NCI-H526 treated with DMSO at 0.1 percent for 48 hours (cell line): Measurements from ENCODE around the gene EFNA2.

ENCODE experiments used
- DNase-seq: peaks from one replicate; lab custom pipeline; 2025; lab: John Stamatoyannopoulos, UW

The EFNA2 gene

DNA sequence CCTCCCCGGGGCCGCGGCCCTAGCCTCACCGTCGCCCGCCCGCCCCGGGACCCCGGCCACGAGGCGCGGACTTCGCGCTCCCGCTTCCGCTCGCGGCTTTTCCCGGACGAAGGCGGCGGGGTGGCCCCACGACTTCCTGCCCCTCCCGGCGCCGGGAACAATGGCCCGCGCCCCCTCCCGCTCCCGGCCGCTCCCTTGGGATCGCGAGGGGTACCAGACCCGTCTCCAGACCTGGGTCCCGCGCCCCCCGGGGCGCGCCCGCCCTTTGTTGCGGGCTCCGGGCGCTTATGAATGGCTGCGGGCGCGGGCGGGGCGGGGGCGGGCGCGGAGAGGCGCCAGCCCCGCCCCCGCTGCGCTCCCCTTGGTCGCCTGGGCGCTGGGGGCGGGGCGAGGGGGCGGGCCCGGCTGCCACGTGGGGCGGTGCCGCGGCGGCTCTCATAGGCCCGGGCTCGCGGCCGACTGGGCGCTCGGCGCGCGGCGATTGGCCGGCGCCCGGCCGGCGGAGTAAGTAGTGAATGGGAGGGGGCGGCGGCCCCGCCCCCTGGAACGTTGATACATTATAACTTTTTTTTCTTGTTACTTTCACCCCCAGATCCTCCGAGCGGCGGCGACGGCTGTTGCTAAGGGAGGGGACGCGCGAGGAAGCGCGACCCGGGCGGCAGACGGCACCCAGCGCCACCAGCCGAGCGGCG lies 36.2 kb upstream of the EFNA2 start:
- DNase-seq, result peak; percentile 58

DNA sequence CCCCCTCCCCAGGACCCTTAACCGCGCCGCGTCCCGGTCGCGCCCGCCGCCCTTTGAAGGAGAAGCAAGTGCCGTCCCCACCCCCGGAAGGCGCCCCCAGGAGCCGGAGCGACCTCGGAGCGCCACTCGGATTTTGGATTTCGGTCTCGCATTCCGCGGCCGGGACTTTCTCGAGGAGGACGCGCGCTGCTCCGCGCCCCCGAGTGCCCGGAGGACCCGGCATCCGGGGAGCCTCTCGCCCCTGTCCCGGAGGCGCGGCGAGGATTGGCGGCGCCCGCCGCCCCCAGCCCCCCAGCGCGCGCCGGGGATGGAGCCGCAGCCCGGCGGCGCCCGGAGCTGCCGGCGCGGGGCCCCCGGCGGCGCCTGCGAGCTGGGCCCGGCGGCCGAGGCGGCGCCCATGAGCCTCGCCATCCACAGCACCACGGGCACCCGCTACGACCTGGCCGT lies 35.7 kb upstream of the EFNA2 start:
- no peak for DNase-seq

DNA sequence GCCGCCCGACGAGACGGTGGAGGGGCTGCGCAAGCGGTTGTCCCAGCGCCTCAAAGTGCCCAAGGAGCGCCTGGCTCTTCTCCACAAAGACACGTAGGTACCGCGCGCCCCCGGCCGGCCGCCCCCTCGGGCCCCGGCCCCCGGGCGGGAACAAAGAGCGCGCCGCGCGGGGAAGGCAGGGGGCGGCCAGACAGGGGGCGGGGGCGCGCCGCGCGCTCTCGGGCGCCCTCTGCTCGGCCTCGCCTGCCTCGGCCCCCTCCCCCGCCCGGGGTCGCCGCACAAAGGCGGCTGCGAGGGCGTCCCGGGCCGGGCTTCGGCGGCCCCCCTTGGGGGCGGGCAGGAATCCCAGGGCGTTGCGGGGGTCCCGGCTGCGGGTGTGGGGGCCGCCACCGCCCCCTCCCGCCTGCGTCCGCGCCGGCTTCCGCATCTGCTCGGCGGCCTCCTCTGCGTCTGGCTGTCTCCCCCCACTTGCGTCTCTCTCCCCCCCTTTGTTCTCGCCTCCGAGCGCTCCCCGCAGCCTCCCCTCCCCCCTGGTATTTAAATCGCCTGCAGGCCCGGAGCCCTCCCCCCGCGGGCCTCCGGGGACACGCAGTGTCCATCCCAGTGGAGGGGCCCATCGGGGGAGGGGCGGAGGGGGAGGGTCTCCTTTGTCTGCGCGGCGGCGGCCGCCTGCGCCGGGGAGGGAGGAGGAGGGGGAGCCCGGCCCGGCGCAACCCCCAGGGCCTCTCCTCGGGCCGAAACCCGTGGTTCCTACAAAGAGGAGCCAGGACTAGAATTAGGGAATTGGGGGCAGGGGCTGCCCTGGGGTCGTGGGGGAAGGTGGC lies 35.0 kb upstream of the EFNA2 start:
- DNase-seq, result peak; percentile 33

DNA sequence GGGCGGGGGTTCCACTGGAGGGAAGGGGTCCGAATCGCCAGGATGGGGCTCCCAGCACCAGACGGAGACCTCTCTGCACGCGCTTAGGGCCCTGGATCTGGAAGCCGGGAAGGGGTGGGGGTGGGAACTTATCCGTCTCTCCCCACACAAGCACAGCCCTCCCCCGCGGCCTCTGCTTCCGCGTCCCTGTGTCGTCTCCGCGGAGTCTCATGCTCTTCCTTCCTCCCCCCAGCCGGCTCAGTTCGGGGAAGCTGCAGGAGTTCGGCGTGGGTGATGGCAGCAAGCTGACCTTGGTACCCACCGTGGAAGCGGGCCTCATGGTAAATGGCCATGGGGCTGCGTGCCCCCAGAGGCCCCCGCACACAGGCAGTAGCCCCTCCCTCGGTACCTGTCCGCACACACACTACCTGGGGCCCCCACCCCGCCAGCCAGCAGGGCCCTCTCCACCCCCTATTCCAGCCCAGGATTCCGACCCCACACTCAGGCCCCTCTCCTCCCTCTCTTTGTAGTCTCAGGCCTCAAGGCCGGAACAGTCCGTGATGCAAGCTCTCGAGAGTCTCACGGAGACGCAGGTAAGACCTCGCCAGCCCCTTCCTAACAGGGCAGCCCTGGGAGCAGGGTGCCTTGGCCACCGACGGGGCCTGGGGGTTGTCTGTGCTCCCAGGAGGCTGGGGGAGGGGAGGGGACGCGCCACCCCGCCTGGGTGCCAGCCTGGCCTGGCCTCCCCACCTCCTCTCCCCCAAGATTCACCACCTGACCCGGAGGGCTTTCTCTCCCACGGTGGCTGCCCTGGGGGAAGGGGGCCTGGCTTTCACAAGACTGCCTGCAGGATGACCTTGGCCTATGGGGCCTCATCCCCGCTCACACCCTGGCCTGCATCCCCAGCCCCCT lies 34.1 kb upstream of the EFNA2 start:
- DNase-seq, result no peak

DNA sequence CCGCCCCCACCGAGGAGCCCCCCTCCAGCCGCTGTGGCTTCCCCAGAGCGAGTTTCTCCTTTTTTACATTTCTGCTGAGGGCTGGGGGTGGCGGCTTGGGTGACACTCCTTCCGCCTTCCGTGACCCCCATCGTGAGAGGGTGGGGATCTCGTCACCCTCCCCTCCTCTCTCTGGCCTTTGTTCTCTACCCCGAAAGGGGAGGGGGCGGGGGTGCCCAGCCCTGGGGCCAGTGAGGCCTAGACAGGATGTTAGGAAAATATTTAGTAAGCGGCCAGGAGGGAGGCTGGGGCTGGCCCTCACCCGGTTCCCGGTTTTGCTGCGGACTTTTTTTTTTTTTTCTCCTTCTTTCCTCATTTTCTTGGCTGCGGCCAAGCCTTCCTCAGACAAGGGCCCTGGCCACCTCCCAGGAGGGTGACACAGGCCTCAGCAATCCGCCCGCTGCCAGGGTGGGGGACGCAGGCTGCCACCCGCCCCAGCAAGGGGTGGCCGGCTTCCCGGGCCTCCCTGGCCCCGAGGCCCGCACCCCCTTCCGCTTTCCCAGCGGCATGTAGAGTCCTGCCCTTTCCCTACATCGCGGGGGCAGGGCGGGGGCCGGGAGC lies 33.4 kb upstream of the EFNA2 start:
- no peak for DNase-seq

DNA sequence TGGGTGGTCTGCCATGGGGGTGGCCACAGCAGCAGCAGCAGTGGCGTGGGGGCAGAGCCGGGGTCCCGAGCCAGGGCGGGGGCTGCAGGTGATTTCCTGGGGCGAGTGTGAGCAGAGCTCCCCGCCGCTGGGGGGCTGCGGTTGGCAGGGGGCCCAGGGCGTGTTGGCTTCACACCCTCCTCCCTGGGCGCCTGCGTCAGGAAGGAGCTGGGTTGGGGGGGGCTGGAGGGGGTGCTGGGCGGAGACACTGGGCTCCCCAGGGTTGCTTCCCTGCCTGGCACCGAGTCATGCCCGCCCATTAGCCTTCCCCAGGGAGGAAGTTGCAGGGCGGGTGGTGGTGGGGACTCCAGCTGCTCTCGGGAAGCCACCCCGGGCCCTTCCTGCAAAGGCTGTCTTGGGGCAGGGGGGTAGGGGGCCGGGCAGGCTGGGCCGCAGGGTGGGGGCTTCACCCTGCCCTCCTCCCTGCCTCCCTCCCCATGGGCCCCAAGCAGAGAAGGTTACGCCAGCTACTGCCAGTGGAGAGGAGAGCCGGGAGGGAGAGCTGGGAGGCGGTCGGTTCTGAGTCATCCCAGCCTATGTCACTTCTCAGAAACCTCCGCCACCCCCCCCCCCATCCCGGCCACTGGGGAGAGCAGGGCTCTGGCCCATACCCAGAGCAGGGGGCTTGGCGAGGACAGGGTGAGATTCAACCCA lies 32.7 kb upstream of the EFNA2 start:
- no peak for DNase-seq

DNA sequence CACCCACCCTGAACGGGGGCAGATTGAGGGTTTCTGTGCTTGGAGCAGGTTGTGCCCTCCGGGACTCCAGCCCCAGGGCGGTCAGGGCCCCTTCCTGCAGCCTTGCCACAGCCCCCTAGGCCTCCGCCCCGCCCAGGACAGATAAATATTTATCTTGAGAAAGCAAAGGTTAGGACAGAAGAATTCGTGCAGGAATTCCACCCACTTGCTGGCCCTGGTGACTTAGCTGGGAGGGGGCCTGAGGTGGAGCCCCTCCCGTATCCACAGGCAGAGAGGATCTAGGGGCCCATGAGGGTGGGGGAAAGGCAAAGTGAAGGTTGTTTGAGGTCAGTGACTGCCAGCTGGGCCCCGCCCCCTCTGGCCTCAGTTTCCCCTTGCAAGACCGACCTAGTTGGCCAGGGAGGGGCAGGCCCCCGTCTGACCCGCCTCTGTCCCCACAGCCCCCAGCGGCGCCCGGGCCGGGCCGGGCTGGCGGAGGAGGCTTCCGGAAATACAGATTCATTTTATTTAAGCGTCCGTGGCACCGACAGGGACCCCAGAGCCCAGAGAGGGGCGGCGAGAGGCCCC lies 32.1 kb upstream of the EFNA2 start:
- no peak for DNase-seq

DNA sequence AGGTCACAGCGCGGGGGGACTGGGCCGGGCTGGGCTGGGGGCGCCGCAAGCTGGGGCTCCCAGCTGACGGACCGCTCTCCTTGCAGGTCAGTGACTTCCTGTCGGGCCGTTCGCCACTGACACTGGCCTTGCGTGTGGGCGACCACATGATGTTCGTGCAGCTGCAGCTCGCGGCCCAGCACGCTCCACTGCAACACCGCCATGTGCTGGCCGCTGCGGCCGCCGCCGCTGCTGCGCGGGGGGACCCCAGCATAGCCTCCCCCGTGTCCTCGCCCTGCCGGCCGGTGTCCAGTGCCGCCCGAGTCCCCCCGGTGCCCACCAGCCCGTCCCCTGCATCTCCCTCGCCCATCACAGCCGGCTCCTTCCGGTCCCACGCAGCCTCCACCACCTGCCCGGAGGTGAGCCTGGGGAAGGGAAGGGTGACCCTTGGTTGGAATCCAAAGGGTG lies 31.6 kb upstream of the EFNA2 start:
- DNase-seq, result no peak

DNA sequence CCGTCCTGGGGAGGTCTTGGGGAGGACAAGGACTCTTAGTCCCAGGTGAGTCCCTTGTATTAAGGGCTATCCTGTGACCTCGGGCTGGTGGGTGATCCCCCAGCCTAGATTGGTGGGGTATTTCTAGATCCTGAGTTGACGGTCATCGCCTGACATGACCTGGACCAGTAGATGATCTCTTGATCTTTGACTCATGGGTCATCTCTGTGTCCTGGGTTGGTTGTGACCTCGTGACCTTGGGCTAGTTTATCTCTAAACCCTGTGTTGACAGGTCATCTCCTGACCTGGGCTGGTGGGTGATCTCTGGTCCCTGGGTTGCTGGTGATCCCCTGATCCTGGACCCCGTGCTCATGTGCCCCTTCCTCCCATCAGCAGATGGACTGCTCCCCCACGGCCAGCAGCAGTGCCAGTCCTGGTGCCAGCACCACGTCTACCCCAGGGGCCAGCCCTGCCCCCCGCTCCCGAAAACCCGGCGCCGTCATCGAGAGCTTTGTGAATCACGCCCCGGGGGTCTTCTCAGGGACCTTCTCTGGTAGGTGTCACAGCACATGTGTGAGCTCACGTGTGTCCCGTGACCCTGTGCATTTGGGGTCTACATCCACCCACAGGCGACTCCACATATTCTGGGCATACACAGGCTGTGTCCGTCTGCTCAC lies 31.0 kb upstream of the EFNA2 start:
- no peak for DNase-seq

DNA sequence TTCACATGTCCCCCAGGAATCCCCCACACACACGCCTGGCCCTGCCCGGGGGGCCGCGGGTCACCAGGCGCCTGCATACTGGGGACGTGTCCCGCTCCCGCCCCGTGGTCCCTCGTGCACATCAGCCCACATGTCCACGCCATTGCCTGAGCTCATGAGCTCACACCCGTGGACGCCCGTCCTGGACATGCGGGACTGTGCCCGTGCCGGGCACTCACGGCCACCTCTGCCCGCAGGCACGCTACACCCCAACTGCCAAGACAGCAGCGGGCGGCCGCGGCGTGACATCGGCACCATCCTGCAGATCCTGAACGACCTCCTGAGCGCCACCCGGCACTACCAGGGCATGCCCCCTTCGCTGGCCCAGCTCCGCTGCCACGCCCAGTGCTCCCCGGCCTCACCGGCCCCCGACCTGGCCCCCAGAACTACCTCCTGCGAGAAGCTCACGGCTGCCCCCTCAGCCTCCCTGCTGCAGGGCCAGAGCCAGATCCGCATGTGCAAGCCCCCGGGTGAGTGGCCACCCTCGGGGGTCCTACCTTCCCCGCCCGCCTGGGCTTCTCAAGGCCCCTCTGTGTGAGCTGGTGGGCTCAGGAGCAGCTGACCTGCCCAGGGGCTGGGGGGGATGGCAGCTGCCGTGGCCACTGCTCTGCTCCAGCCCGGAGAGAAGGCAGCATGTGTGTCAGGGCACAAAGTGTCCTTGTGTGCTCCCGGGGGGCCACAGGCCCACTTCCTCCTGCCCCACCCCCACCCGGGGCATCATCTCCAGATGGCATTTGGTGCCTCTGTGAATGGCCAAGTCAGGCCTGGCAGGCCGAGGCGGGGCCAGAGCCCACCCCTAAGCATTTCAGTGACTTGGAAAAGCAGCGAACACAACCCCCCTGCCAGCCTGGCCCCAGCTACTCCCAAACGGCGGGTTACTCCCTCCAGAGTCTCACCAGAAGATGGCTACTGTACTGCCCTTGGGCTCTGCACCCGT lies 30.2 kb upstream of the EFNA2 start:
- DNase-seq, result no peak

DNA sequence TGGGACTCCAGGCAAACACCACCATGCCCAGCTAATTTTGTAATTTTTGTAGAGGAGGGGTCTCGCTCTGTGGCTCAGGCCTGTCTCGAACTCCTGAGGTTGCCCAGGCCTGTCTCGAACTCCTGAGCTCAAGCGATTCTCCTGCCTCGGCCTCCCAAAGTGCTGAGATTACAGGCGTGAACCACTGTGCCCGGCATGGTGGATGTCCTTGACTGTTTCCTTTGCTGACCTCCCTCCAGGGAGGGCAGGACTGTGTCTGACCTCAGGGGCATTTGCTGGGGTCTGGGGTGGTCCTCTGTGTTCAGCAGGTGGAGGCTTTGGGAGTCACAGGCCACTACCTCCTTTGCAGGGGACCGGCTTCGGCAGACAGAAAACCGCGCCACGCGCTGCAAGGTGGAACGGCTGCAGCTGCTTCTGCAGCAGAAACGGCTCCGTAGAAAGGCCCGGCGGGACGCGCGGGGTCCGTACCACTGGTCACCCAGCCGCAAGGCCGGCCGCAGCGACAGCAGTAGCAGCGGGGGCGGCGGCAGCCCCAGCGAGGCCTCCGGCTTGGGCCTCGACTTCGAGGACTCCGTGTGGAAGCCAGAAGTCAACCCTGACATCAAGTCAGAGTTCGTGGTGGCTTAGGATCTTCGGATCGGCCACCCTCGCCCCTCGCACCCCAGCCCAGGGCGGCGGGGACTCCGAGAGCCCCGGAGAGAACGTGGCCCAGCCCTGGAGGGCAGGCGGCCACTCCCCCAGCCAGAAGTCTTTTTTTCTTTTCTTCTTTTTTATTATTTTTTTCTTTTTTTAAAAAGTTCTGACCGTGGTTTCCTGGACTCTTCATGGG lies 28.8 kb upstream of the EFNA2 start:
- no peak for DNase-seq

DNA sequence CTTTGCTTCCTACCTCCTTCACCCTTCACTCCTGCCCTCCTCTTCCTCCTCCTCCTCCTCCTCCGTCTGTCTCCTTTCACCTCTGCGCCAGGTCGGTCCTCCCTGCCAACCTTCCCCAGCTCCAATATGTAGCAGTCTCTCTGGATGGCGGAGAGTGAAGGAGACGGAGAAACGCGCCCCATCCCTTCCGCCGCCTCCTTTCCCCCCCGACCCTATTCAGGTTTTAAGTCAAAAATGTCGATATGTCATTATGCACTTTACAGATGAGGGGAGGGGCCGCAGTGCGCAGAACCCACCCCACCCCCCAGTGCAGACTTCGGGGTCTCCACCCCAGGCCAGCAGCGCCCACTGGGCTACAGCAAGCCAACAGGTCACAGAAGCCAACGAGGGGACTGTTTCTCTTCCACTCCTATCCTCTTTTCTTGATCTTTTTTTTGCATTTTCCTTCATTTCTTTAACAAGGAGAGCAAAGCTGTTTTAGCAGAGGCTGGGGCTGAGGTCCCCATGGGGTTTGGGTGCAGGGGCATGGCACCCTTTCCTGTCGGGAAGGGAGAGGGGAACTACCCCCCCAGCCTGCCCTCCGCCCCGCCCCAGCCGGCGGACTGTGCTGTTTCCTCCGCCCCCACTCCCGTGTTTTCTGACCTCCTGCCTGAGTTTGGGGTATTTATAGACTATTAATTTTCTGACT lies 28.1 kb upstream of the EFNA2 start:
- DNase-seq, result no peak

DNA sequence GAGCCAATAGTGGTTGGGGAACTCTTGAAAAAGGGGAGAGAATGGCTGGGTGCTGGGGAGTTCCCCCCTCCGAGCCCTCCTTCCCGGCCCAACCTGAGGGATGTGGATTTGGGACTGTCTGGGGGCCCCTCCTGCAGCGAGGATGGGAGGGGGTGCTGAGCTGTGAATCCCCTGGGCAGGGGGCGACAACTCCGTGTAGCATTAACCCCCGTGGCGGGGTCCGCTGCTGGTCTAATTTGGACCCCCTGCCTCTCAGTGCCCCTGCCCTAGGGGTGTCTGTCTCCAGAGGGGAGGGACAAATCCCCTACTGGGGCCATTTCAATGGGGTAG lies 27.5 kb upstream of the EFNA2 start:
- DNase-seq, result no peak

DNA sequence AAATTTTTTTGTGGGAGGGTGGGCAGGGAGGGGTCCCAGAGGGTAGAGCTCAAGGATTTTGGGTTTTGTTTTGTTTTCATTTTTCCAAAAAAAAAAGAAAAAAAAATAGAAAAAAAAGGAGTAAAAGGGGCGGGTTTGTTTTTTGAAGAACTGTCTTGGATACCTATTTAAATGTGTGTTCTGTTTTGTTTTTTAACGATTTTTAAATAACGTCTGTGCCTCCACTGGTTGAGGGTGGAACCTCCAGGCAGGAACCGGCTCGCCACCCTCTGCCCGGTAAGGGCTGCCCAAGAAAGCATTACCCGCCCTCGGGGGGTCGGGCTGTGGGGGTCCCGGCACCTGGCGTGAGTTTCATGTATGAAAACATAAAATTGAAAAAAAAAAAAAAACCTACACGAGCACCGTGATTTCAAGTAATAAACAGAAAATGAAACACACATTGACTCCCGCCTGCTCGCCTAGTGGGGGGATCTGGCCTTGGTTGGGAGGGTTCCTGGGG lies 26.9 kb upstream of the EFNA2 start:
- DNase-seq, result peak; percentile 29

DNA sequence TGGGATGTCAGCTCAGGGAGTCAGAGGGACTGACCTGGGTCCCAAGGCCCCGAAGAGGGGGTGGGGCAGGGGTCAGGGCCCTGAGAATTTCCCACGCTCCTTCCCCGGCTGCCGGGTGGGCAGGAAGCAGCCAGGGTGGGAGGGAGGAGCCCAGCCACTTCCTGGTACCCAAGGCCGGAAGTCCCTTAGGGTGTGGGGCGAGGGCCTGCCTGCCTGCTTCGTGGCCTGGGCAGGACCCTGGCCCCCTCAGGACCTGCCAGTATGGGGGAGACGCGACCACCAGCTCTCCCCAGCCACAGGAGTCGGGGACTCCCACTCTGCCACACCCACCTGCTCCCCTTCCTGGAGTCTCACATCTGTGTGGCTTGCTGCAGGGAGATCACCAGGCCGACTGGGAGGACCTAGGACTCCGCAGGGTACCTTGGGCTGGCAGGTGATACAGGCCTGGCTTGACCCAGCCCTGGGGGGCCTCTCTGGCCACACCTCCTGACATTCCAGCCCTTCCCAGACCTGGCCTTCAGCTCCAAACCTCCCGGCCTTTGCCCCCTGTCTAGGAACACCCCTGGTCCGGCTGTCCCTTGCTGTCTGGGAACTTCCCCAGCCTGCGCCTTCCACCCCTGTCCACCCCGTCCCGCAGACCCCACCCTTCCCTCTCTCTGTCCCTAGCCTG lies 26.3 kb upstream of the EFNA2 start:
- DNase-seq, result no peak

DNA sequence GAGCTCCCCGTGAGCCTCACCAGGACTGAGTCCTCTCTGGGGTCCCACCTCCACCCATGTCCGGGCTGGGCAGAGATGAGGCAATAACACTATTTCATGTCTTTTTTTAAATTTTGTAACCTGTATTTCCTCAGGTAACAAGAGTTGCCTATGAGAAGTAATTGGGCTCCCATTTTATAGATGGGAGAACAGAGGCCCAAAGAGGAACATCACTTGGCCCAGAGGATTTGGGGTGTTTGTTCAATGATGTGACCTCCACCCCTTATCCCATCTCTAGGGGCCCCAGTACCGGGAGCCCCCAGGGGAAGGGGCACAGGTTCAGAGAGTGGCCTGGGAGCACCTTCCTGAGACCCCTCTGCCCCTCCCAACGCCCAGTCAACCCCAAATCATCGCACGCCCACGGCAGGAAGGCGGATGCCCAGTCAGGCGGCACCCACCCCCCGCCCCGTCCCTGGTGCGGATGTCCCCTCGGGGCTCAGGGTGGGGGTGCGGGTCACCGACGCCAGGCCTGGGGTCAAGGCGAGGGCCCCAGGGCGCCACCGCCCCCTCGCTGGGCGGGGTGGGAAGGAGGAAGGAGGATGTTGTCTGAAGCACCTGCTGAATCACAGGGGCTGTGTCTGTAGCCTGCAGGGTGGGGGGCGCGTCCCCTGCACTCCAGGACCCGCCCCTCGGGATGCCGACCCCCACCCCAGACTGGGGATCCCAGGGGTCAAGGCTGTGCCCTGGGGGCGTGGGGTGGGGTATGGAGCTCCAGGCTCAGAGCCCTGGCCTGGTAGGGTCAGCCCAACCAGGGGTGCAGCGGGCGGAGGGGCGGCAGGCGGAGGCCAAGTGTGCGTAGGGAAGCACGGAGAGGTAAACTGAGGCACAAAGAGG lies 25.6 kb upstream of the EFNA2 start:
- DNase-seq, result no peak
